ENCODE measurements around the gene IGFBP3. TPM values are rescaled to one million over a fixed set of nuclear protein-coding genes. Genes with fewer than 3 reads are reported as not detected.

IGFBP3 gene
- total and polyA plus RNA-seq, 2 of the 13 experiments (the other 11 are each of a cell fraction or from before 2014, with no cell fraction given), result 57.5 TPM; not detected in 1

DNA sequence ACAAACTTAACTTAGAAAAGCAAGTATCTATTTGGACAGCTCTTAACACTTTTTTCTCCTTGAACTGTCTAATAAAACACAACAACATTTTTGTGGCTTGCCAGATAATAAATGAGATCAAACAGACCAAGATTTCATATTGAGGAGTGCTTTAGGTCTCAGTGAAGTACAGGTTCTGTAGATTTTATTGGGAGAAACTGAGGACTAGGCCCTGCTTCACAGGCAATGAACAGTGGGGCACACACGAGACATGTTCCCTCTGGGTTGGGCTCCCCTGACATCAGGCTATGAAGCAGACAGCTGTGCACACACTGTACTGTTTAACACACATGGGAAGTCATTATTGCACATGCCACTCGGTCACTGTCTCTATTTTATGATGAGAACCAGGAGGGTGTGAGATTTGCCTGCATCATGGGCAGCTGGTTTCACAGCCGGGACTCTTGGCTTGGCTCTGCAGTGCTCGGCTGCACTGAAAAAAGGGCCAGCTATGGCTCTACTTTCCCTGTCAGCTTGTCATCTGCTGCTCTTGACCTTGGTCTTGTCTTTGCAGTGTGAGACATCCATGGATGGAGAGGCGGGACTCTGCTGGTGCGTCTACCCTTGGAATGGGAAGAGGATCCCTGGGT lies 28.6 kb downstream of the IGFBP3 start (continued):
- TF ChIP-seq, protein P1, sequence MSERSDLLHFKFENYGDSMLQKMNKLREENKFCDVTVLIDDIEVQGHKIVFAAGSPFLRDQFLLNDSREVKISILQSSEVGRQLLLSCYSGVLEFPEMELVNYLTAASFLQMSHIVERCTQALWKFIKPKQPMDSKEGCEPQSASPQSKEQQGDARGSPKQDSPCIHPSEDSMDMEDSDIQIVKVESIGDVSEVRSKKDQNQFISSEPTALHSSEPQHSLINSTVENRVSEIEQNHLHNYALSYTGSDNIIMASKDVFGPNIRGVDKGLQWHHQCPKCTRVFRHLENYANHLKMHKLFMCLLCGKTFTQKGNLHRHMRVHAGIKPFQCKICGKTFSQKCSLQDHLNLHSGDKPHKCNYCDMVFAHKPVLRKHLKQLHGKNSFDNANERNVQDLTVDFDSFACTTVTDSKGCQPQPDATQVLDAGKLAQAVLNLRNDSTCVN (CRISPR knock-in tag; IDR thresholded peaks at IDR 0.05; ENCODE audit: borderline replicate concordance), result no peak; the same call in 1 of the 2 replicates
- TF ChIP-seq, protein P2, sequence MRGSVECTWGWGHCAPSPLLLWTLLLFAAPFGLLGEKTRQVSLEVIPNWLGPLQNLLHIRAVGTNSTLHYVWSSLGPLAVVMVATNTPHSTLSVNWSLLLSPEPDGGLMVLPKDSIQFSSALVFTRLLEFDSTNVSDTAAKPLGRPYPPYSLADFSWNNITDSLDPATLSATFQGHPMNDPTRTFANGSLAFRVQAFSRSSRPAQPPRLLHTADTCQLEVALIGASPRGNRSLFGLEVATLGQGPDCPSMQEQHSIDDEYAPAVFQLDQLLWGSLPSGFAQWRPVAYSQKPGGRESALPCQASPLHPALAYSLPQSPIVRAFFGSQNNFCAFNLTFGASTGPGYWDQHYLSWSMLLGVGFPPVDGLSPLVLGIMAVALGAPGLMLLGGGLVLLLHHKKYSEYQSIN (CRISPR knock-in tag; IDR thresholded peaks at IDR 0.05; ENCODE audit: borderline replicate concordance), result no peak
- TF ChIP-seq ZNF782 (CRISPR knock-in tag; IDR thresholded peaks at IDR 0.05; ENCODE audit: borderline replicate concordance), result no peak
- no peak; the same call in 1 of the 2 replicates for TF ChIP-seq HIVEP1 (CRISPR knock-in tag; IDR thresholded peaks at IDR 0.05)
- TF ChIP-seq ZNF335 (CRISPR knock-in tag; IDR thresholded peaks at IDR 0.05), result no peak
- TF ChIP-seq CENPT (CRISPR knock-in tag; IDR thresholded peaks at IDR 0.05; ENCODE audit: low read depth), result no peak
- no peak for TF ChIP-seq KDM3A (CRISPR knock-in tag; IDR thresholded peaks at IDR 0.05; ENCODE audit: low read depth)
- TF ChIP-seq ZNF558 (CRISPR knock-in tag; IDR thresholded peaks at IDR 0.05; ENCODE audit: borderline replicate concordance), result no peak; the same call in 1 of the 2 replicates
- TF ChIP-seq SMAD3 (CRISPR knock-in tag; IDR thresholded peaks at IDR 0.05), result no peak
- TF ChIP-seq TBX3 (IDR thresholded peaks at IDR 0.05; ENCODE audit: borderline replicate concordance), result no peak
- peak; percentile 39; the same call in 1 of the 2 replicates for TF ChIP-seq ZNF556 (CRISPR knock-in tag; IDR thresholded peaks at IDR 0.05; ENCODE audit: borderline replicate concordance)
- no peak for TF ChIP-seq ZNF124 (CRISPR knock-in tag; IDR thresholded peaks at IDR 0.05)
- peak; percentile 76; the same call in 1 of the 2 replicates for TF ChIP-seq MEIS2 (CRISPR knock-in tag; IDR thresholded peaks at IDR 0.05)
- no peak for TF ChIP-seq ZNF75D (CRISPR knock-in tag; IDR thresholded peaks at IDR 0.05; ENCODE audit: borderline replicate concordance)
- TF ChIP-seq ZFYVE20 (CRISPR knock-in tag; IDR thresholded peaks at IDR 0.05; ENCODE audit: borderline replicate concordance, low read depth), result no peak
- no peak for TF ChIP-seq ZNF33B (CRISPR knock-in tag; IDR thresholded peaks at IDR 0.05)
- no peak for TF ChIP-seq CCAR2 (optimal IDR thresholded peaks at IDR 0.05; ENCODE audit: low read depth, low read length)
- TF ChIP-seq, protein P3, sequence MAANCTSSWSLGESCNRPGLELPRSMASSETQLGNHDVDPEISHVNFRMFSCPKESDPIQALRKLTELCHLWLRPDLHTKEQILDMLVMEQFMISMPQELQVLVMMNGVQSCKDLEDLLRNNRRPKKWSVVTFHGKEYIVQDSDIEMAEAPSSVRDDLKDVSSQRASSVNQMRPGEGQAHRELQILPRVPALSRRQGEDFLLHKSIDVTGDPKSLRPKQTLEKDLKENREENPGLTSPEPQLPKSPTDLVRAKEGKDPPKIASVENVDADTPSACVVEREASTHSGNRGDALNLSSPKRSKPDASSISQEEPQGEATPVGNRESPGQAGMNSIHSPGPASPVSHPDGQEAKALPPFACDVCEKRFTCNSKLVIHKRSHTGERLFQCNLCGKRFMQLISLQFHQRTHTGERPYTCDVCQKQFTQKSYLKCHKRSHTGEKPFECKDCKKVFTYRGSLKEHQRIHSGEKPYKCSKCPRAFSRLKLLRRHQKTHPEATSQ (CRISPR knock-in tag; IDR thresholded peaks at IDR 0.05; ENCODE audit: borderline replicate concordance), result no peak
- TF ChIP-seq ZNF780A (CRISPR knock-in tag; IDR thresholded peaks at IDR 0.05), result no peak; the same call in 1 of the 2 replicates
- TF ChIP-seq, protein P4, sequence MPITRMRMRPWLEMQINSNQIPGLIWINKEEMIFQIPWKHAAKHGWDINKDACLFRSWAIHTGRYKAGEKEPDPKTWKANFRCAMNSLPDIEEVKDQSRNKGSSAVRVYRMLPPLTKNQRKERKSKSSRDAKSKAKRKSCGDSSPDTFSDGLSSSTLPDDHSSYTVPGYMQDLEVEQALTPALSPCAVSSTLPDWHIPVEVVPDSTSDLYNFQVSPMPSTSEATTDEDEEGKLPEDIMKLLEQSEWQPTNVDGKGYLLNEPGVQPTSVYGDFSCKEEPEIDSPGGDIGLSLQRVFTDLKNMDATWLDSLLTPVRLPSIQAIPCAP (CRISPR knock-in tag; IDR thresholded peaks at IDR 0.05; ENCODE audit: low read depth), result no peak
- TF ChIP-seq, protein P5, sequence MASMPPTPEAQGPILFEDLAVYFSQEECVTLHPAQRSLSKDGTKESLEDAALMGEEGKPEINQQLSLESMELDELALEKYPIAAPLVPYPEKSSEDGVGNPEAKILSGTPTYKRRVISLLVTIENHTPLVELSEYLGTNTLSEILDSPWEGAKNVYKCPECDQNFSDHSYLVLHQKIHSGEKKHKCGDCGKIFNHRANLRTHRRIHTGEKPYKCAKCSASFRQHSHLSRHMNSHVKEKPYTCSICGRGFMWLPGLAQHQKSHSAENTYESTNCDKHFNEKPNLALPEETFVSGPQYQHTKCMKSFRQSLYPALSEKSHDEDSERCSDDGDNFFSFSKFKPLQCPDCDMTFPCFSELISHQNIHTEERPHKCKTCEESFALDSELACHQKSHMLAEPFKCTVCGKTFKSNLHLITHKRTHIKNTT (CRISPR knock-in tag; IDR thresholded peaks at IDR 0.05), result no peak
- no peak for TF ChIP-seq ZNF460 (CRISPR knock-in tag; IDR thresholded peaks at IDR 0.05; ENCODE audit: borderline replicate concordance)
- TF ChIP-seq JARID2 (CRISPR knock-in tag; IDR thresholded peaks at IDR 0.05; ENCODE audit: insufficient replicate concordance), result peak; percentile 73
- TF ChIP-seq HNRNPK (IDR thresholded peaks at IDR 0.05; ENCODE audit: low read depth, low read length, poor library complexity, severe bottlenecking), result no peak

Data from HepG2 (cell line).